Esophagus squamous epithelium (tissue), 5 donors: ENCODE data around the gene SYNGR2. TPM values are rescaled to one million over a fixed set of nuclear protein-coding genes. Genes with fewer than 3 reads are reported as not detected.
A peak's percentile ranks its signal among the peaks of the same experiment; 100 is the strongest.

Experiments
- DNase-seq: peaks from one replicate; lab custom pipeline; 2025; lab: John Stamatoyannopoulos, UW
- H3K27ac ChIP-seq, 4 donors: fragments of 200-600 bp; sonication (generic); one replicate each; pipeline ENCODE4 v1.5.1; 2016 to 2019; ENCODE audit warnings: mild to moderate bottlenecking in 1 of 4
- H3K27me3 ChIP-seq, 4 donors: fragments of 200-600 bp; sonication (generic); 1 replicate in 3 of 4; 2 replicates in 1 of 4; pipeline versions ENCODE4 v1.5.1 to v1.6.0; 2017 to 2021; ENCODE audit warnings: antibody characterized with exemption in 1 of 4
- H3K36me3 ChIP-seq, 3 donors: fragments of 200-600 bp; sonication (generic); one replicate each; pipeline ENCODE4 v1.5.1; 2016 to 2019
- H3K4me1 ChIP-seq, 3 donors: fragments of 200-600 bp; sonication (generic); one replicate each; pipeline ENCODE4 v1.5.1; 2017 to 2019
- H3K4me3 ChIP-seq, 4 donors: fragments of 200-600 bp; sonication (generic); 1 replicate in 3 of 4; 2 replicates in 1 of 4; pipeline ENCODE4 v1.5.1; 2016 to 2019; ENCODE audit warnings: mild to moderate bottlenecking in 2 of 4, moderate library complexity in 1 of 4
- H3K9me3 ChIP-seq, 3 donors: fragments of 200-600 bp; sonication (generic); one replicate each; pipeline ENCODE4 v1.5.1; 2016 to 2019
- CTCF ChIP-seq, 6 experiments: fragments of 450-650 bp in 4 of 6; fragments of 200-600 bp in 2 of 6; sonication (generic) in 2 of 6; IDR thresholded peaks; one replicate each; pipeline ENCODE4 v1.5.1; 2016 to 2019; ENCODE audit warnings: antibody characterized with exemption in 6 of 6, mild to moderate bottlenecking in 4 of 6, moderate library complexity in 4 of 6
- POLR2A ChIP-seq, 4 donors: fragments of 450-650 bp; IDR thresholded peaks; one replicate each; pipeline ENCODE4 v1.6.1; 2017; ENCODE audit warnings: antibody characterized with exemption in 4 of 4, mild to moderate bottlenecking in 4 of 4, moderate library complexity in 3 of 4
- WGBS, 2 donors: methylation state at CpG; one replicate each; pipeline ENCODE4 v1.1.5; 2018; 5-methylcytosine and 5-hydroxymethylcytosine counted together
- intact Hi-C: fragments of 100-400 bp; cut with DNase I; formaldehyde crosslinking; loops from one replicate; pipeline ENCODE4 v1.15.0; 2022
- total RNA-seq, 4 donors: library from RNA; depleted of rRNA; stranded (reverse); fragments of >200 nt; gene quantifications; one replicate each; pipeline ENCODE4 v1.1.0, GENCODE V29; 2016
- donor health status: DM: yes; HTN: yes; CAD: no.

The SYNGR2 gene
- total RNA-seq, 4 donors from 2014 or later, result 41.2 to 93.9 (median 75.7) TPM

GRCh38 chr17:78126895-78127238 lies 41.5 kb upstream of the SYNGR2 start:
- peaks cover 0 to 12% (median 0%) of the 10 kb centered on the region in 4 donors for H3K27me3 ChIP-seq
- 42 to 52% methylated on average over 3 to 5 of the region's 6 CpGs for WGBS, 2 donors
- H3K27ac ChIP-seq, result peak overlapping the region; percentile 80 to 88 (median 86)
- peak overlapping the region in 3 of 4 donors; percentile 64 to 86 (median 66) for H3K4me3 ChIP-seq
- peaks cover 58 to 94% (median 63%) of the 10 kb centered on the region in 3 donors for H3K4me1 ChIP-seq
- DNase-seq, result no peak
- no peaks in the 10 kb centered on the region for H3K9me3 ChIP-seq
- TF ChIP-seq POLR2A (IDR thresholded peaks at IDR 0.05) (no peak), CTCF (IDR thresholded peaks at IDR 0.05) (no peak)
- intact Hi-C loops, result no loop called here
- peaks cover 15 to 46% (median 24%) of the 10 kb centered on the region in 3 donors for H3K36me3 ChIP-seq

- Histone ChIP-seq H3K36me3 (peaks cover 12 to 42% (median 19%) of the 10 kb centered on the region in 3 donors), H3K4me1 (peaks cover 63 to 94% (median 68%) of the 10 kb centered on the region in 3 donors), H3K27me3 (peaks cover 0 to 17% (median 0%) of the 10 kb centered on the region in 4 donors), H3K4me3 (peak overlapping the region; percentile 41 to 86 (median 65)), H3K9me3 (no peaks in the 10 kb centered on the region), H3K27ac (peak overlapping the region; percentile 80 to 88 (median 86))
- no peak for DNase-seq
- intact Hi-C loops, result no loop called here
- WGBS, 2 donors, result 0% methylated on average over 1 of the region's 25 CpGs; no CpG with 5 or more reads in 1 of the 2 donors
- TF ChIP-seq CTCF (IDR thresholded peaks at IDR 0.05), result no peak
- TF ChIP-seq POLR2A (IDR thresholded peaks at IDR 0.05), result peak in 1 of 4 donors; percentile 47
Measured at GRCh38 chr17:78127239-78127887, 41.0 kb upstream of the SYNGR2 start.

- 0% methylated on average over 7 of the region's 39 CpGs; no CpG with 5 or more reads in 1 of the 2 donors for WGBS, 2 donors
- Histone ChIP-seq H3K27ac (peak overlapping the region; percentile 80 to 88 (median 86)), H3K4me1 (peaks cover 69 to 94% (median 74%) of the 10 kb centered on the region in 3 donors), H3K9me3 (no peaks in the 10 kb centered on the region), H3K27me3 (peaks cover 0 to 18% (median 0%) of the 10 kb centered on the region in 4 donors), H3K4me3 (peak overlapping the region; percentile 41 to 86 (median 65)), H3K36me3 (peaks cover 7 to 35% (median 12%) of the 10 kb centered on the region in 3 donors)
- no peak for DNase-seq
- intact Hi-C loops, result no loop called here
- no peak for TF ChIP-seq POLR2A (IDR thresholded peaks at IDR 0.05)
- no peak for TF ChIP-seq CTCF (IDR thresholded peaks at IDR 0.05)
Measured at GRCh38 chr17:78127888-78128550, 40.4 kb upstream of the SYNGR2 start.

GRCh38 chr17:78128551-78129350 lies 39.6 kb upstream of the SYNGR2 start, which contains the start of gene TMC6:
TSS of gene TMC6 (minus strand) at chr17:78128755. CDS start at chr17:78126832, 1,923 bp downstream.
- peak within 1 kb of the TSS; percentile 41 to 86 (median 65) for H3K4me3 ChIP-seq
- WGBS, 2 donors, result 0% methylated on average over 3 to 4 of the region's 54 CpGs
- peaks cover 0 to 18% (median 0%) of the 10 kb centered on the region in 4 donors for H3K27me3 ChIP-seq
- no peaks in the 10 kb centered on the region for H3K9me3 ChIP-seq
- H3K36me3 ChIP-seq, result peaks cover 7 to 28% (median 9%) of the 10 kb centered on the region in 3 donors
- H3K27ac ChIP-seq, result peak within 1 kb of the TSS; percentile 80 to 88 (median 86)
- H3K4me1 ChIP-seq, result peaks cover 73 to 100% (median 74%) of the 10 kb centered on the region in 3 donors
- intact Hi-C loops, result no loop called here
- DNase-seq, result no peak
- TF ChIP-seq CTCF (IDR thresholded peaks at IDR 0.05) (no peak), POLR2A (IDR thresholded peaks at IDR 0.05) (peak in 3 of 4 donors; percentile 10 to 72 (median 58))
